DND-41 (cell line): Measurements from ENCODE around the gene SLC35C1.

ENCODE experiments used
- ATAC-seq: fragments of 200-7000 bp; cut with Tn5 transposase; 3 replicates; pipeline ENCODE4 v1.9.1; 2021; ENCODE audit warnings: low read depth; ENCODE audit not compliant: insufficient read depth
- DNase-seq: peaks from one replicate; pipeline ENCODE4 v3.0.0-alpha.2; 2020
- H2AFZ ChIP-seq: 2 replicates; pipeline ENCODE4 v1.6.0; 2012; ENCODE audit warnings: low read depth, low read length
- H3K27ac ChIP-seq: 2 replicates; pipeline ENCODE4 v1.5.1; 2012; ENCODE audit warnings: low read length, inconsistent platforms
- H3K27me3 ChIP-seq: fragments of 200-600 bp; sonication (generic); 2 replicates; pipeline ENCODE4 v1.6.0; 2012; ENCODE audit warnings: low read length, mild to moderate bottlenecking, inconsistent platforms; ENCODE audit not compliant: insufficient read depth, poor library complexity
- H3K36me3 ChIP-seq: 2 replicates; pipeline ENCODE4 v1.5.1; 2012; ENCODE audit warnings: low read length, inconsistent platforms; ENCODE audit not compliant: insufficient read depth
- H3K4me1 ChIP-seq: 2 replicates; pipeline ENCODE4 v1.5.1; 2012; ENCODE audit warnings: mild to moderate bottlenecking, low read length; ENCODE audit not compliant: insufficient read depth
- H3K4me2 ChIP-seq: 2 replicates; pipeline ENCODE4 v1.6.0; 2012; ENCODE audit warnings: mild to moderate bottlenecking, moderate library complexity, low read length, inconsistent platforms; ENCODE audit not compliant: insufficient read depth
- H3K4me3 ChIP-seq, 2 experiments: fragments of 200-600 bp in 1 of 2; shearing (Covaris generic) in 1 of 2; 2 replicates each; pipeline ENCODE4 v1.5.1; 2012 to 2016; ENCODE audit warnings: inconsistent platforms in 2 of 2, low read length in 2 of 2, mild to moderate bottlenecking in 2 of 2, low read depth in 1 of 2, moderate library complexity in 1 of 2
- H3K79me2 ChIP-seq: 2 replicates; pipeline ENCODE4 v1.6.0; 2012; ENCODE audit warnings: low read length, inconsistent platforms; ENCODE audit not compliant: insufficient read depth
- H3K9ac ChIP-seq: 2 replicates; pipeline ENCODE4 v1.6.0; 2012; ENCODE audit warnings: low read depth, mild to moderate bottlenecking, inconsistent platforms, low read length, moderate library complexity
- H3K9me3 ChIP-seq: 2 replicates; pipeline ENCODE4 v1.5.1; 2012; ENCODE audit warnings: low read length, moderate library complexity, mild to moderate bottlenecking, inconsistent platforms; ENCODE audit not compliant: insufficient read depth, severe bottlenecking
- H4K20me1 ChIP-seq: 2 replicates; pipeline ENCODE4 v1.6.0; 2012; ENCODE audit warnings: low read length; ENCODE audit not compliant: insufficient read depth
- EZH2 ChIP-seq: IDR thresholded peaks from 3 replicates; pipeline ENCODE4 v1.6.1; 2012; ENCODE audit warnings: borderline replicate concordance, low read depth, mild to moderate bottlenecking, moderate library complexity, low read length, inconsistent platforms; ENCODE audit not compliant: severe bottlenecking
- TF ChIP-seq, protein P1 (sequence below): IDR thresholded peaks from 2 replicates; pipeline ENCODE4 v1.5.1; 2012; ENCODE audit warnings: borderline replicate concordance, low read length, moderate library complexity, mild to moderate bottlenecking; ENCODE audit not compliant: poor library complexity, severe bottlenecking; ENCODE audit errors: extremely low read depth

SLC35C1 gene

GRCh38 chr11:45857961-45858474, 53.1 kb downstream of the SLC35C1 start:
- H3K36me3 ChIP-seq = peaks cover 68% of the 10 kb centered on the region
- H4K20me1 ChIP-seq = peaks cover 4% of the 10 kb centered on the region; the same call in 1 of the 2 replicates
- DNase-seq = no peak
- H3K4me2 ChIP-seq = no peak overlapping the region
- no peak overlapping the region for H3K9ac ChIP-seq
- H3K79me2 ChIP-seq = peaks cover 12% of the 10 kb centered on the region
- TF ChIP-seq, protein P1, sequence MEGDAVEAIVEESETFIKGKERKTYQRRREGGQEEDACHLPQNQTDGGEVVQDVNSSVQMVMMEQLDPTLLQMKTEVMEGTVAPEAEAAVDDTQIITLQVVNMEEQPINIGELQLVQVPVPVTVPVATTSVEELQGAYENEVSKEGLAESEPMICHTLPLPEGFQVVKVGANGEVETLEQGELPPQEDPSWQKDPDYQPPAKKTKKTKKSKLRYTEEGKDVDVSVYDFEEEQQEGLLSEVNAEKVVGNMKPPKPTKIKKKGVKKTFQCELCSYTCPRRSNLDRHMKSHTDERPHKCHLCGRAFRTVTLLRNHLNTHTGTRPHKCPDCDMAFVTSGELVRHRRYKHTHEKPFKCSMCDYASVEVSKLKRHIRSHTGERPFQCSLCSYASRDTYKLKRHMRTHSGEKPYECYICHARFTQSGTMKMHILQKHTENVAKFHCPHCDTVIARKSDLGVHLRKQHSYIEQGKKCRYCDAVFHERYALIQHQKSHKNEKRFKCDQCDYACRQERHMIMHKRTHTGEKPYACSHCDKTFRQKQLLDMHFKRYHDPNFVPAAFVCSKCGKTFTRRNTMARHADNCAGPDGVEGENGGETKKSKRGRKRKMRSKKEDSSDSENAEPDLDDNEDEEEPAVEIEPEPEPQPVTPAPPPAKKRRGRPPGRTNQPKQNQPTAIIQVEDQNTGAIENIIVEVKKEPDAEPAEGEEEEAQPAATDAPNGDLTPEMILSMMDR = no peak
- no peak for TF ChIP-seq EZH2
- no peak overlapping the region for H3K27ac ChIP-seq
- H3K9me3 ChIP-seq = no peaks in the 10 kb centered on the region
- no peak overlapping the region for H3K4me3 ChIP-seq
- no peaks in the 10 kb centered on the region for H3K27me3 ChIP-seq
- H3K4me1 ChIP-seq = no peaks in the 10 kb centered on the region
- H2AFZ ChIP-seq = no peak overlapping the region
- no peak for ATAC-seq

GRCh38 chr11:45858751-45859398, 53.9 kb downstream of the SLC35C1 start:
- Histone ChIP-seq H3K9me3 (no peaks in the 10 kb centered on the region), H3K79me2 (peaks cover 4% of the 10 kb centered on the region; the same call in 1 of the 2 replicates), H3K27me3 (no peaks in the 10 kb centered on the region), H3K4me2 (no peak overlapping the region), H3K4me1 (no peaks in the 10 kb centered on the region), H3K9ac (no peak overlapping the region), H2AFZ (no peak overlapping the region), H3K27ac (no peak overlapping the region), H3K36me3 (peaks cover 76% of the 10 kb centered on the region), H3K4me3 (no peak overlapping the region), H4K20me1 (no peaks in the 10 kb centered on the region)
- ATAC-seq = no peak
- no peak for DNase-seq
- no peak for TF ChIP-seq EZH2
- TF ChIP-seq, protein P1 = no peak

DNA sequence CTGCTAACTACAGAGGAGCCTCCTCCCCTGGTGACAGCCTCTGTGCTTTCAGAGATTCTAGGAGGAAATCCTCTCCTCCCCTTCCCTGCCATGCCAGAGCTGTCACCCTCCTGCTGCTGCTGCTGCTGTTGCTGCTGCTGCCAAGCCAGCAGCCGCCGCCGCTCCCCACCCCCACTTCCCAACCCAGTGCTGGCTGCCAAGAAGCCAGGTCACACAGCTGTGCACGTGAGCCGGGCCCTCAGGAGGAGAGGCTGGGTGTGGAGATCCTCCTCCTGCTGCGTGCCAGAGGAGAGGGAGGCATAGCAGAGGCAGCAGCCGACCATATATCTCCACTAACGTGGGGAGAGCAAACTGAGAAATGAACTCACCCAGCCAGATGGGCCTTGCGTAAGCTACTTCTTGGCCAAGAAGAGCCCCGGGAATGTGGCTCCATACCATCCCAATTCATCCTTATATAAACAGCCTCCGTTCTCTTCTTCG, 54.8 kb downstream of the SLC35C1 start:
- H2AFZ ChIP-seq = no peak overlapping the region
- no peaks in the 10 kb centered on the region for H3K27me3 ChIP-seq
- no peaks in the 10 kb centered on the region for H3K4me1 ChIP-seq
- no peak for DNase-seq
- no peak overlapping the region for H3K27ac ChIP-seq
- no peak for TF ChIP-seq EZH2
- TF ChIP-seq, protein P1 = no peak
- peaks cover 78% of the 10 kb centered on the region for H3K36me3 ChIP-seq
- H3K4me3 ChIP-seq = no peak overlapping the region
- ATAC-seq = no peak
- no peak overlapping the region for H3K4me2 ChIP-seq
- no peaks in the 10 kb centered on the region for H4K20me1 ChIP-seq
- no peak overlapping the region for H3K9ac ChIP-seq
- no peaks in the 10 kb centered on the region for H3K9me3 ChIP-seq
- H3K79me2 ChIP-seq = no peaks in the 10 kb centered on the region
